Glutamatergic neuron (in vitro differentiated cells): ENCODE results near the gene MRC2. TPM values are rescaled to one million over a fixed set of nuclear protein-coding genes. Genes with fewer than 3 reads are reported as not detected.
A peak's percentile ranks its signal among the peaks of the same experiment; 100 is the strongest.

Experiments
- DNase-seq: peaks from one replicate; pipeline ENCODE4 v3.0.0; 2022
- H3K27ac Mint-ChIP-seq: one replicate; pipeline ENCODE4 v1.8.0; 2020; ENCODE audit warnings: mild to moderate bottlenecking, mixed read lengths, inconsistent platforms; ENCODE audit not compliant: unreplicated experiment
- H3K27me3 Mint-ChIP-seq: one replicate; pipeline ENCODE4 v1.8.0; 2020; ENCODE audit warnings: mild to moderate bottlenecking, moderate library complexity, mixed read lengths, inconsistent platforms; ENCODE audit not compliant: unreplicated experiment
- H3K36me3 Mint-ChIP-seq: one replicate; pipeline ENCODE4 v1.8.0; 2020; ENCODE audit warnings: mild to moderate bottlenecking, mixed read lengths, inconsistent platforms; ENCODE audit not compliant: unreplicated experiment
- H3K4me1 Mint-ChIP-seq: one replicate; pipeline ENCODE4 v1.8.0; 2020; ENCODE audit warnings: mild to moderate bottlenecking, low read depth, mixed read lengths, inconsistent platforms; ENCODE audit not compliant: unreplicated experiment
- H3K4me3 Mint-ChIP-seq: one replicate; pipeline ENCODE4 v1.8.0; 2020; ENCODE audit warnings: mild to moderate bottlenecking, mixed read lengths, inconsistent platforms; ENCODE audit not compliant: unreplicated experiment
- H3K9me3 Mint-ChIP-seq: one replicate; pipeline ENCODE4 v1.8.0; 2020; ENCODE audit warnings: mild to moderate bottlenecking, moderate library complexity, mixed read lengths, inconsistent platforms; ENCODE audit not compliant: unreplicated experiment
- total RNA-seq: library from RNA; stranded (reverse); fragmentation: NEBNext Ultra II Directional; extraction: Animal tissue kit (Norgen Biotek cat#: 25700); gene quantifications from one replicate; pipeline ENCODE4 v1.2.1, GENCODE V29; 2021; ENCODE audit not compliant: unreplicated experiment
- TF ChIP-seq, protein P1 (sequence below): fragments of 200-600 bp; sonication (generic); IDR thresholded peaks from one replicate; pipeline ENCODE4 v1.5.0; 2021; ENCODE audit not compliant: partially characterized antibody, unreplicated experiment

MRC2 gene
- total RNA-seq, 1 donor from 2014 or later = 24.0 TPM

DNA sequence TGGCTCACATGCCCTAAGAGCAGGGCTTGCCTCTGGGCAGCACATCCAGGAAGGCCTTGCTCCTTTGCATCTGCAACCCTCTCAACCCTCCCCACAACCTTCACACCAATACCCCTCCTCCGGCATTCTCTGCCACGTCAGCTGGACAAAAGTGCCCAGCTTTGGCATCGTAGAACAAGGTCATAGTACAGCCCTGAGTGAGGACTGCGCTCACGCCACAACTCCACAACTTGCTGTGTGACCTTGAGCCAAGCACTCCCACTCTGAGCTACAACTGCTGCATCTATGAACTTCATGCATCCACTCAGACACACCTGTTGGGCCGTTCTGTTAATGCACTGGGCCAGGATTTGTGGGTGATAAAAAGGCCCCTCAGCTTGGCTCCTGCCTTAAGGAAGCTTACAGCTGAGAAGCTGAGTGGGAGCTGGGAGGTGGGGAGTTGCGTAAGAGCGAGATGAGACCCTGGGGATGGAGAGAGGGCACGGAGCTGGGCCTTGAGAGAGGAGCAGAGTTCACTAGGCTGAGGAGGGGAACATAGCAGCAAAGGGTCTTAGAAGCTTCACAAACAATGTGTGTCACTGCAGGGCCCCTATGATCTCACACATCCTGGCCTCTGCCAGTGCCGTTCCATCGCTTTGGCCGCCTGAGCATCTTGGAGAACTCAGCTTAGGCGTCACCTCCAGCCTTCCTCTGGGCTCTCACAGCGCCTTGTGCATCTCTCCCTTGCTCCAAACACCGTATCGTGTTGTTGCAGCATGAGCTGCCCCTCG is 8.6 kb upstream of the MRC2 start:
- Mint-ChIP-seq H3K4me3 (peak overlapping the region; percentile 14), H3K9me3 (peaks cover 15% of the 10 kb centered on the region), H3K27ac (peak overlapping the region; percentile 33), H3K27me3 (peaks cover 10% of the 10 kb centered on the region), H3K36me3 (no peaks in the 10 kb centered on the region), H3K4me1 (peaks cover 48% of the 10 kb centered on the region)
- DNase-seq = no peak
- TF ChIP-seq, protein P1, sequence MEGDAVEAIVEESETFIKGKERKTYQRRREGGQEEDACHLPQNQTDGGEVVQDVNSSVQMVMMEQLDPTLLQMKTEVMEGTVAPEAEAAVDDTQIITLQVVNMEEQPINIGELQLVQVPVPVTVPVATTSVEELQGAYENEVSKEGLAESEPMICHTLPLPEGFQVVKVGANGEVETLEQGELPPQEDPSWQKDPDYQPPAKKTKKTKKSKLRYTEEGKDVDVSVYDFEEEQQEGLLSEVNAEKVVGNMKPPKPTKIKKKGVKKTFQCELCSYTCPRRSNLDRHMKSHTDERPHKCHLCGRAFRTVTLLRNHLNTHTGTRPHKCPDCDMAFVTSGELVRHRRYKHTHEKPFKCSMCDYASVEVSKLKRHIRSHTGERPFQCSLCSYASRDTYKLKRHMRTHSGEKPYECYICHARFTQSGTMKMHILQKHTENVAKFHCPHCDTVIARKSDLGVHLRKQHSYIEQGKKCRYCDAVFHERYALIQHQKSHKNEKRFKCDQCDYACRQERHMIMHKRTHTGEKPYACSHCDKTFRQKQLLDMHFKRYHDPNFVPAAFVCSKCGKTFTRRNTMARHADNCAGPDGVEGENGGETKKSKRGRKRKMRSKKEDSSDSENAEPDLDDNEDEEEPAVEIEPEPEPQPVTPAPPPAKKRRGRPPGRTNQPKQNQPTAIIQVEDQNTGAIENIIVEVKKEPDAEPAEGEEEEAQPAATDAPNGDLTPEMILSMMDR = no peak

DNA sequence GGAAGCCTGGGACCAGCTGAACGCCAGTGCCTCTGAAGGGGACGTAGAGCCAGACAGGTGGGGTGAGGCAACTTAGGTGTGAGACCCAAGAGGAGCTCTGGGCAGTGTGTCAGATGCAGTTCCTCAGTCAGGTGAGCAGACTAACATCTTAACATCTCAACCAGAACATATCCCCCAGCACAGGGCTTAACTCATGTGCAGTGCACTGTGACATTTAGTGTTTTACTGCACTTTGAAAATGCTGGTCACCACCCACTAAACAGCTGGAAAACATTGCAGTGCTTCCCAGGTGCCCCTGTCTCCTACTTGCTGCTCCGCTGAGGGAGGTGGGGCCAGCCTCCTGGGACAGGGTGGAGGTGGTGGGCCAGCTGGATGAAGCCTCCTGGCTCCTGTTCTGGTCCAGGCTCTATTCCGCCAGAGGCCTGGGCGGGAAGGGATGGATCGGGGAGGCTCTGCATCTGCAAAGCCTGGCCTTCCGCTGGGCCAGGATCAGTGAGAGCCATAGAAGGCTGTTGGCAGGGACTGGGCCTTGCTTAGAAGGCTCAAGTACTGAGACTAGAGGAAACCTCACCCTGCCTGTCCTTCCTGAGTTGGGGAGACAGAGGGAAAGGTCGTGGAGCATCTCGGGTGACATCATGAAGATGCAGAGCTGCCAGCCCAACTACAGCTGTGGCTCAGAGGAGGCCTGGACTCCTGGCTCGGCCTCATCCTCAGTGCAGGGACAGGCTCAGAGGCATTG is 7.9 kb upstream of the MRC2 start:
- peaks cover 4% of the 10 kb centered on the region for H3K36me3 Mint-ChIP-seq
- peak overlapping the region; percentile 33 for H3K27ac Mint-ChIP-seq
- H3K4me3 Mint-ChIP-seq = no peak overlapping the region
- H3K9me3 Mint-ChIP-seq = peaks cover 15% of the 10 kb centered on the region
- TF ChIP-seq, protein P1 = no peak
- H3K4me1 Mint-ChIP-seq = peaks cover 43% of the 10 kb centered on the region
- peaks cover 8% of the 10 kb centered on the region for H3K27me3 Mint-ChIP-seq
- DNase-seq = no peak

DNA sequence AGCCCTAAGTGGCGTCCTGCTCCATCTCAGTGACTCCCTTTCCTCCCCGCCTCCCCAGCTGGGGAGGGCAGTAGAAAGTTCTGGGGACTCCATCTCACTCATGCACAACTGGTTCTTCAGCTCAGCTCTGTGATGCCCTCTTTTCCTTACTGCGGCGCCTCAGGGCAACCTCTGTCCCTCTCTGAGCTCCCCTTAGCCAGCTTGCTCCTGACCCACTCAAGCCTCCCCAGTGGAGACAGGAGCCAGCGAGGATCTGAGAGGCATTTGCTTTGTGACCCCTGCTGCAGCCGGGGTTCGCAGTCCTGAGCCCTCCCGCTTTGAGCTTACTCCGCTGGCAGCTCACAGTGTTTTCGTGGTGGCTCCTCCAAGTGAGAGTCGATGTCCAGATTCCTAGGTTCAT is 6.2 kb upstream of the MRC2 start:
- no peak overlapping the region for H3K27ac Mint-ChIP-seq
- TF ChIP-seq, protein P1 = no peak
- no peak overlapping the region for H3K4me3 Mint-ChIP-seq
- H3K27me3 Mint-ChIP-seq = peaks cover 10% of the 10 kb centered on the region
- DNase-seq = no peak
- peaks cover 15% of the 10 kb centered on the region for H3K9me3 Mint-ChIP-seq
- H3K4me1 Mint-ChIP-seq = peaks cover 40% of the 10 kb centered on the region
- peaks cover 4% of the 10 kb centered on the region for H3K36me3 Mint-ChIP-seq

DNA sequence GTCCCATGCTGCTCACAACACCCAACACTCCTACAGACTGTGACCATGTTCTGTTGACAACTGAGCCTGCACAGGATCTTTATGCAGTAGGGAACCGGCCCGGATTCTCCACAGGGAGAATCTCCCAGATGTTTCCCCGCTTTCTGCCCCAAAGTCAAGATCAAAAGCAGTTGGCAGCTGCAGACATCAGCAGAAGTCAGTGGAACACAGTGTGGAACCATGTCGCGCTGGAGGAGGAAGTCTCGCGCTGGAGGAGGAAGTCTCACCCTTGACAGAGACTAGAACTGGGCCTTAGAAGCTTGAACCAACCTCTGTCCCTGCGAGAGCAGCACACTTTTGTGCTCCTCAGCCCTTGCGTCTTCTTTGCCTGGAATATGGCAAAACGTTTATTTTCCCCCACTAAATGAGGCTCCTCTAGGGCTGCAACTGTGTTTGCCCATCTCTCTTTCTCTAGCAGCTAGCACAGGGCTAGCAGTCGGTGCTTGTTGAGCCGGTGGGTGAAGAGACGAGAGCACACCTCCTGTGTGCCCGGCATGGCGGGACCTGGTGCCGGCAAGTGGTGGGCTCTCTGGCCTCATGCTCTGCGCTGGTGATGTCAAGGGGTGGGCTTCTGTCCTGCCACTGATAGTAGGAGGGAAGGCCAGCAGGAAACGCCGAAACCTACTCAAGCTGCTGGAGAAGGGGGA is 2.1 kb upstream of the MRC2 start:
- H3K4me3 Mint-ChIP-seq = no peak overlapping the region
- no peak for DNase-seq
- peaks cover 31% of the 10 kb centered on the region for H3K4me1 Mint-ChIP-seq
- H3K9me3 Mint-ChIP-seq = peaks cover 9% of the 10 kb centered on the region
- TF ChIP-seq, protein P1 = no peak
- H3K27ac Mint-ChIP-seq = no peak overlapping the region
- H3K27me3 Mint-ChIP-seq = peaks cover 11% of the 10 kb centered on the region
- H3K36me3 Mint-ChIP-seq = peaks cover 4% of the 10 kb centered on the region

DNA sequence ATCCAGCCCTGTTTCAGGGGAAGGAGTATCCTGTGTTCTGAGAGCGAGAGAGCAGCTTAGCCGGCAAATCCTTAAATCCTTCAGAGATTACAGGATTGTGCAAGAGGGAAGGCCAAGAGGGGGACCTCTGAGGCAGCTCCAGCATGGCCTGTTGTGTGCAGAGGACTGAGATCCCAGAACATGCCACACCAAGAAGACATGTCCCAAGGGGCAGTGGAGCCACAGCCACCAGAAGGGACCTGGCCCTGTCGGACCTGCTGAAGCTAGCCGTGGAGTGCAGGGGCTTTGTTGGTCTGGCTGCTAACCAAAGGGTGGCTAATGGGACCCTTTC is 1.6 kb upstream of the MRC2 start:
- no peak for DNase-seq
- TF ChIP-seq, protein P1 = no peak
- Mint-ChIP-seq H3K4me3 (no peak overlapping the region), H3K4me1 (peaks cover 33% of the 10 kb centered on the region), H3K36me3 (peaks cover 4% of the 10 kb centered on the region), H3K27ac (peak overlapping the region; percentile 22), H3K9me3 (peaks cover 9% of the 10 kb centered on the region), H3K27me3 (peaks cover 12% of the 10 kb centered on the region)
